Measurements from ENCODE around the gene RNF214.
"Not testable (repeated sequence)": the region's sequence is repeated elsewhere in the genome, so short reads cannot be mapped to it uniquely, and the experiment has no call there.

RNF214 gene

DNA sequence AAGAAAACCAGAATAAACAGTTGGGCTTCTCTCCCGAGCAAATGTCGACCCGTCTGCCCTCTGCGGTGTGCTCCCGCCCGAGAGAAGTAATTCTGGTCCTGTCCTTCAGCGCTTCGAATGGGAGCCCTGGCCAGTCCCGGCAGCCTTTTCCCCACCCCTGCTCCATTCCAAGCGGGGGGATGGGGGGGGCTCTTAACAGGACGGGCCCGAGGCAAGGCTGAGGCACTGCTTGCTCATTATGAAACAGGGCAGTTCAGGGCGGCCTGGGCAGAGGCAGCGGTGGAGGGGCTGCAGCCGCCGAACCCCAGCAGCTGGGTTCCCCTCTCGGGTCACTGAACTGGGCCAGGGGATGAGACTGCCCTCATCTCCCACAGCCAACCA lies 67.8 kb downstream of the RNF214 start:
- no peak for DNase-seq (ENCODE audit: low read depth, low spot score)
- H3K4me3 ChIP-seq (ENCODE audit: low read length): no peak overlapping the region

DNA sequence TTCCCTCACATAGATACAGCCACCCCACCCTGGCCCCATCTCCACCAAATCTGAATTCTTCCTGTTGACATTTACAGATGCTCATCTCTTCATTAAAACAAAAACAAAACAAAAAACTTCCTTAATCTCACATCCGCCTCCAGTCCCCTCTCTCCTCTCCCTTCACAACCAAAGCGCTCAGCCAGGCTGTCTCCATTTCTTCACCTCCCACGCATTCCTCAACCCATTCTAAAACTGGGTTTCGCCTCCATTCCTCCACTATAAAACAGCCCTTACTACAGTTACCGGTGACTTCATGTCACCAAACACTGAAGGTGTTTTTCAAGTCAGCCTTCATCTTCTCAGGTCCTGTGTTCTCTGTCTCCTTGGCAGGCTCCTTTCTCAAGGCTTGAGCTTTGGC lies 68.3 kb downstream of the RNF214 start:
- DNase-seq (ENCODE audit: low read depth, low spot score): no peak
- no peak overlapping the region for H3K4me3 ChIP-seq (ENCODE audit: low read length)

DNA sequence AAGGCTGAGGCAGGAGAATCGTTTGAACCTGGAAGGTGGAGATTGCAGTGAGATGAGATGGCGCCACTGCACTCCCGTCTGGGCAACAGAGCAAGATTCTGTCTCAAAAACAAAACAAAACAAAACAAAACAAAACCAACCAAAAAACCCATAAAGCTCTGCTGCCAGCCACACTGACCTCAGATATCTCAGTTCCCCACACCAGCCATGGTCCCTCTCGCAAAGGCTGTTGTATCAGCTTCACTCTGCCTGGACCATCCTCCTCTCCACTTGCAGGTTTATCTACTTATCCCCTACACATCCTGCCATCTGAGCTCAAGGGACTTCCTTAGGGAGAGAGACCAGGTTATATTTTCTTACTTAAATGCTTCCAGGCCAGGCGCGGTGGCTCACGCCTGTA lies 69.8 kb downstream of the RNF214 start:
- H3K4me3 ChIP-seq (ENCODE audit: low read length): no peak overlapping the region
- no peak for DNase-seq (ENCODE audit: low read depth, low spot score)

DNA sequence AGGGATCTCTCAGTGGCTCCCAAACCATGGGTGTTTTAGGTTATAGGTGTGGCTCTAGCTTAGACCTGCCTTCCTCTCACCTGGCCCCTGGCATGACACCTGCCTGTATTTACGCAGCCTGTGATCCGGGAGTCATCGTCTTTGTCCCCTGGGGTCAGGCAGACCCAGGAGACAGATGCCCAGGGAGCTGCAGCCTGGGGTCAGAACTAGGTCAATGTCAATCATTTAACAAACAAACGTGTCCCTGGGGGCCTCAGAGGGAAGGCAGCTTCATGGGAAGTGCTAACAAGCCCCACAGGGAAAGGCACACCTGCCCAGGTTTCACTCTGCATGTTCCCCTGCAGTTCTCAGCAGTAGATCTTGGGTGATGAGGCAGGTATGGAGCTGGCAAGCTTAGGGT lies 70.6 kb downstream of the RNF214 start:
- DNase-seq (ENCODE audit: low read depth, low spot score): no peak
- no peak overlapping the region for H3K4me3 ChIP-seq (ENCODE audit: low read length)

DNA sequence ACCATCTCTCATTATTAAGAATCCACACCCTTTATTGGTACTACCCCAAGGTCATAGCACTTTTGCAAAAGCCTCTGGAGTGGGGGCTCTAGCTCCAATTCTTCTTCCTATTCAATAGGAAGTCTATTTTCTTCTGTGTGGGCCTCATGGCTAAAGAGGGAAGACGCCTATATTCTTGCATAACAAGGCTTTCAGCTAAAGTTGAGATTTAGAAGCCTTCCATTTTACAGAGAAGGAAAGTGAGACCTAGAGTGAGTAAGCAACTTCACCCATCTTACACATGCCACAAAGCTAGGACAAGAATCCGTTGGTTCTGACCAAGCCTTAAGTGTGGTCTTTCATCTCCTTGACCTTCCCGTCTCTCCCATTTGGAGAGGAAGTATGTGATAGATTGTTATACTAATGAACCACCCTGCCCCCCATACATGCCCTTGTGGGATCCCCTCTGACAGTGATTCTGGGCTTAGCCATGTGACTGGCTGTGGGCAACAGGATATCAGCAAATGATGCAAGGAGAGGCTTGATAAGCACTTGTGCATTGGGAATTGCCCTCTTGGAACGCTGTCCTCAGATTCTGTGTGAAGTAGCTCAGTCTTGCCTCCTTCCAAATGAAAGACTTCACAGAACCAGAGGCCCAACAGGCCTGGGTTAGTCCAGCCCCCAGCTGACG lies 71.3 kb downstream of the RNF214 start:
- no peak for DNase-seq (ENCODE audit: low read depth, low spot score)

DNA sequence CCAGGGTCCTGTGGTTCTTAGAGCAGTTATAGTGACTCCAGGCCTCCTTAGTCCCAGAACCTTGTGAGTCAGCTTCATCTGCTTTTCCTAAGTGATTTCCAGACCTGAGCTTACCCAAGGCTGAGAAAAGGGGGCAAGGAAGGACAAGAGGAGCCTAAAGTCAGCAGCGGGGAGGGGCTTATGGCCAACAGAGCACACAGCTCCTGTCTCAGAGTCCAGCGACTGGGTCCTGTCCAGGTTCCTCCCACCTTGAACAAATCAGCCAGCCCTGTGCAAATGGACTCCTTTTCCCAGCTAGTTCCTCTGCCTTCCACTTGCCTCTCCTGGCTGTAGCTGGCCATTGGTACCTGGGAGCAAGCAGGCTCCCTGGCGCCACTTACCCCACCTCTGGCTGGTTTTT lies 72.7 kb downstream of the RNF214 start:
- no peak for DNase-seq (ENCODE audit: low read depth, low spot score)
- H3K4me3 ChIP-seq (ENCODE audit: low read length): no peak overlapping the region

More for the DNA sequence above, 71.3 kb downstream of the RNF214 start:
- no peak overlapping the region for H3K4me3 ChIP-seq (ENCODE audit: low read length)

DNA sequence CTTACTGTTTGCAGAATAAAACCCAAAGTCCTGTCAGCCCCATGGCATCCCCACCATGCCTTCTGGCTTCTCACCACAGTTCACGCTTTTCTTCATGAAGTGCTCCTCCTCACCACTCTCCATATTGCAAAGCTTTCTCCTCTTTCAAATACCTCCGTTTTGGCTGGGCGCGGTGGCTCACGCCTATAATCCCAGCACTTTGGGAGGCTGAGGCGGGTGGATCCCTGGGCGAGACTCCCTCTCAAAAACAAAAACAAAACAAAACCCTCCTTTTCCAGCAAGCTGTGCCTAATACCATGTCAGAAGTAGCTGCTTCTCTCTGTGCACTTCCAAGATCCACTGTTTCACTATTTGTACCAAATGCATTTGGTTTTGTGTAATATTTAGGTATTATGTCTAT lies 76.8 kb downstream of the RNF214 start:
- no peak overlapping the region for H3K4me3 ChIP-seq (ENCODE audit: low read length)
- DNase-seq (ENCODE audit: low read depth, low spot score): no peak

DNA sequence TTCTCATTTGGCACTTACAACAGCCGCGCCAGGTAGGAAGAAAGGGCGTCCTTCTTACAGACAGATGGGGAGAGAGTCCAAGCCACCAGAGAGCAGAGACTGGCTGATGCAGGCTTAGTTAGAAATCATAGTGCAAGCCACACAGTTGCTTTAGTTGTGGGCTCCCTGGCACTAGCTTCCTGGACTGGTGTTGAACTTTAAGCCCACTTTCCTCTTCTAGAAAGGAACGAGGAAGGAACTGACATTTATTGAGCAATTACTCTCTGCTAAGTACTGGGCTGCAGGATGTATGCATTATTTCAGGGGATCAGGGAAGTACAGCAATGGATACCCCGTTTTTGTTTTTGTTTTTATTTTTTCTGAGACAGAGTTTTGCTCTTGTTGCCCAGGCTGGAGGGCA lies 80.6 kb downstream of the RNF214 start:
- no peak overlapping the region for H3K4me3 ChIP-seq (ENCODE audit: low read length)
- DNase-seq (ENCODE audit: low read depth, low spot score): no peak

DNA sequence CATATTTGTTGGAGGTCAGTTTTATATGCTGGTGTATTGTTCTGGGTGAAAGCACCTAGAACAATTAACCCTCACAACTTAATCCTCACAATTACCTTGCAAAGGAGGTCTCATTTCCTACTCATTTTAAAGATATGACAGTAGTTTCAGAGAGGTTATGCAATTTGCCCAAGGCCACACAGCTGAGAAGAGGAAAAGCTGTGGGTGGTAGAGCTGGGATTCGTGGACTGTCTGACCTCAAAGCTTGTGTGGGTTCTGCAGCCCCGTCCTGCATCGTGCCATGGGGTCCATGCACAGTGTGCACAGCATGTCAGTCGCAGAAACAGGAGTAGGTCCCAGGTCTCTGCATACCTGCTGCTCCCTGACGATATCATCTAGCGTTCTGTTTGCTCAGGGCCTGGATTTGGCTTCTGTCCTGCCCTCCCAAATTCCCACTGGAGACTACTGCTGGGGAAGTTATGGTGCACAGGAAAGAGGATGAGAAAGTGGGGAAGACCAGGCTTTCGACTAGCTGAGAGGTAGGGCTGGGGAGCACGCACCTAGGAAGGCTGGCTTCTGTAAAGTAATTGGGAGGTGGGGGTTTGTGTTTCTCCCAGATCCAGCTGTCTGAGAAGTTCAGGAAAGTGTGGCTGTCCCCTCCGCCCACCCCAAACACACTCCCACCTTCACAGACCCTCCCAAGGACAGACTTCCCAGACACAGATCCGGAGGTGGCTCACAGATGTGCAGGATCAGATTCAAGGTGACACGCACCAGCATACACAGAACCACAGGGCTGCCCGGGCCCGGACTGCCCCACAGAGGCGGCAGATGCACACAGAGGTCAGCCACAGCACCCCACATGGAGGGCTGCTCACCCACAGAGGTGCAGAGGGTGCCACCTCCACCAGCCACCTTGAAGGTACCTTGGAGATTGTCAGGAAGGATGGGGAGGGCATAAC lies 81.6 kb downstream of the RNF214 start:
- DNase-seq (ENCODE audit: low read depth, low spot score): no peak
- H3K4me3 ChIP-seq (ENCODE audit: low read length): no peak overlapping the region

DNA sequence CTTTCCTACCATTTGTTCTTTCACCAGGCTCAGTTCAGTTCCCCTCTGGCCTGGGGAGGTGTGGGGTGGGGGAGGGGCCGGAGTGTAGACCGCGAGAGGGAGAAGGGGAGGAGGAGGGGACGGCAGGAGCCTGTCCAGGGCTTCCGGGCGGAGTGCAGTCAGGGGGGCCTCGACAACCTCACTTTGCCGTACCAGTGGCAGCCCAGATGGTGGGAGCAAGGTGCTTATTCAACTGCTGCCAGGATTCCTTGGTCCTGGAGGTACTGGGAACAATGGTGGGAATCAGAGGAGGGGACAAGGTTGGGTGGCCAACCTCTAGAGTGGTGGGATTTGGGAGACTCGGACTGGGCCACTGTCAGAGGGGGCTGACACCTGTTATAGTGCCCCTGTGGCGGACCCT lies 82.4 kb downstream of the RNF214 start:
- no peak for DNase-seq (ENCODE audit: low read depth, low spot score)
- H3K4me3 ChIP-seq (ENCODE audit: low read length): no peak overlapping the region

DNA sequence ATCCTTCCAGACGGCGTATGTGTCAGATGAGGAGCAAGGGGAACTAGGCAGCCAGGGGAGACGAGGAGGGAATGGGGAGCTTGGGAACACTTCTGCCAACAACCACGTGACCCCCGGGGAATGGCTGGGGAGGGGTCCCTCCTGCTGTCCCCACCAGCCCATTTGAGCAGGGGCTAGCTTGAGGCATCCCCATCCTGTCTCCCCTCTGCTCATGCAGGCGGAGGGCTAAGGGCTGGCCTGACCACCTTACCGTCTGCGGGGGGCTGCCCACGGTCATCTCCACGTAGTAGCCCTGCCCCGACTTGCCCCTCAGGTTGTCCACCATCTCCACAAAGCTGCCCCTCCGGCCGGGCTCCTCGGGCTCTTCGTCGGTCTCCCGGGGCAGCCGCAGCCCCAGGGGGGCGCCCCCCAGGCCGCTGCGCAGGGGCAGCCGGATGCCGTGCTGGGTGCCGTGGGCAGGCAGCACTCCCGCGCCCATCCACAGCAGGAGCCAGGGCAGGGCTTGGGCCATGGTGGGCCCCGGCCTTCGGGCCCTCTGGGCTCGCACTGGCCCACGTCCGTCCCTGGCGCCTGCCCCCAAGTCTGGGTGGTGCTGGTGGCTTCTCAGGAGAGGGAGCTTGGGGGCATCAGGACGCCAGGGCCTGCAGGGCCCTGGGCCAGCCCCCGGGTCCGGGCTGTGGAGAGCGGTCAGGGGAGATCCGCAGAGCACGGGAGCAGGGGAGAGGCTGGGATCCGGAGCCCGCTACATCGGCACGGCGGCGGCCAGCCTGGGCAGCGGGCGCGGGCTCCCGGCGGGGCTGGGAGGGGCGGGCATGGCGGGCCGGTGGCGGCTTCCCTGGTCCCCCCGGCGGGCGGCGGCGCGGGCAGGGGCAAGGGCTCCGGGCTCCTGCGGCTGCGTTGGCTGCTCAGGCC lies 83.1 kb downstream of the RNF214 start:
- no peak for DNase-seq (ENCODE audit: low read depth, low spot score)
- no peak overlapping the region for H3K4me3 ChIP-seq (ENCODE audit: low read length)

DNA sequence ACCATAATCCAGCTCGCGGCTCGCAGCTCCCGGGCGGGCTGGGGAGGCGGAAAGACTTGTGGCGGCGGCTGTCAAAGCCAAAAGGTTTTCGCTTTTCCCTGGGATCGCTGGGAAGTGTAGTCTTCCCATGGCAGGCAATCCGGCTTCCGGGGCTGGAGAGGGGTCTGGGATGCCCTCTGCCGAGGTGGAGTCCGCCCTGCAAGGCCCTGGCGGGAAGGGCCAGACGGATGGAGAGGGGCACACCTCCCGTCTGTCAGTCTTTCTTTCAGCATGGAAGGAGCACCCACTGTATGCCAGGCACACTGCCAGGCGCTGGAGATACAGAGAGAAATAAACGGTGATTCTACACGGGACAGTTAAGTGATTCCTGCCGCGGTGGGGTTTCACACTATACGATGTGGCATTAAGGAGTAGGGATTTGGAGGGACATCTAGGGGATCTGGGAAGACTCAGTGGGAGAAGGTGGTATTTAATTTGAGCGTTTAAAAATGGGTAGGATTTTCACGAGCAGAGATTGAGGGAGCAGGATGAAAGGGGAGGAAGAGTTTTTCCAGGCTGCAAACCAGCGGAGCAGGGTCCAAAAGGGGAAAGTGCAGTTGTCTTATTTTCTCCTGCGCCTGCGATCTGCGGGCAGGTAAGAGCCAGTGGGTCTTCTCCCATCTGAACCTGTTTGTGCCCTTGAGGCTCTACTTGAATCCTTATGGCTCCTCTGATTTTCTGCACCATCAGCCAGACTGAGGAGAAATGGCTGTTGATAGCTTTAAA lies 83.9 kb downstream of the RNF214 start, which contains the start of gene BACE1:
TSS of gene BACE1 (minus strand) at position 60 of the 765 bp plus-strand sequence. CDS start 461 bp downstream, outside the sequence.
- DNase-seq (ENCODE audit: low read depth, low spot score): no peak
- no peak within 1 kb of the TSS for H3K4me3 ChIP-seq (ENCODE audit: low read length)

DNA sequence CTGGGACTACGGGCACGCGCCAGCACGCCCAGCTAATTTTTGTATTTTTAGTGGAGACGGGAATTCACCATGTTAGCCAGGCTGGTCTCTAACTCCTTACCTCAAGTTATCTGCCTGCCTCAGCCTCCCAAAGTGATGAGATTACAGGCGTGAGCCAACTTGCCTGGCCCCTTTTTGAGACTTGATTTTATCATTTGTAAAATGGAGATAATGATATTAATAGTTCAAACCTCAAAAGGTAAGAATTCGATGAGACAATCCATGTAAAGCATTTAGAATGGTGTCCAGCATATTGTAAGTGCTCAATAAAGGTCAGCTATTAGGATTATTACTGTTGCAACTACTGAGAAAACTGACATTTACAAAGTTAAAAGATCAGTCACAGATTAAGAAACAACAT lies 86.3 kb downstream of the RNF214 start:
- DNase-seq (ENCODE audit: low read depth, low spot score): no peak
- H3K4me3 ChIP-seq (ENCODE audit: low read length): no peak overlapping the region

DNA sequence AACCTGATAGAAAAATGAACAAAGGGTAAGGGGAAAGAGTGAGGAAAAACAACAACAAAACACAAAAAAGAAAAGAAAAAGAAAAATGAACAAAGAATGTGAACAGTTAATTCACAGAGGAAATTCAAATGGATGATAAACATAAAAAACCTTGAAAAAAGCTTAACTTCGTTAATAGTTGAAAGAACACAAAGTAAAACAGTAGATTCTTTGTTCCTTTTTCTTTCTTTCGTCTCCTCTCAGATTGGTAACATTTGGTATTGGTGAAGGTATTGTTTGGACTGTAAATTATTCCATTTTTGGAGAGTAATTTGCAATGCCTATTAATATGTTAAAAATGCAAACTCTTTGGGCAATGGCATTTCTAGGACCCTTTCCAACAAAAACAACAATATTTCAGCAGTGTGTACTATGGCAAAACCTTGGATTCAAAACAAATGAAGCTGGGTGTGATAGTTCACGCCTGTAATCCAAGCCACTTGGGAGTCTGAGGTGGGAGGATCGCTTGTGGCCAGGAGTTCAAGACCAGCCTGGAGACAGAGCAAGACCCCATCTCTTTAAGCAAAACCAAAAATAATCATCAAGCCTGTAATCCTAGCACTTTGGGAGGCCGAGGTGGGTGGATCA lies 86.9 kb downstream of the RNF214 start:
- DNase-seq (ENCODE audit: low read depth, low spot score): no peak
- H3K4me3 ChIP-seq (ENCODE audit: low read length): no peak overlapping the region

DNA sequence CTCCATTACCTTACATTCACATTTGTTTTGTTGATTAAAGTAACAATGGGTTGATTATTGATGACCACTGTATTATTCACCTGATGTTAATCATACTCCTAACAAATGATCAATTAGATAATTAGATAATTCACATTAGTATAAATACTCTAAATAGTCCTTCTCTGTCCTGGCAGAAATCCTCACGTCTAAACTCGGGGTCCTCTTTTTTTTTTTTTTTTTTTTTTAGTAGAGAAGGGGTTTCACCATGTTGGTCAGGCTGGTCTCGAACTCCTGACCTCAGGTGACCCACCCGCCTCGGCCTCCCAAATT lies 94.7 kb downstream of the RNF214 start:
- not testable (repeated sequence) for DNase-seq (ENCODE audit: low read depth, low spot score)
- H3K4me3 ChIP-seq (ENCODE audit: low read length): peak overlapping the region; percentile 81

DNA sequence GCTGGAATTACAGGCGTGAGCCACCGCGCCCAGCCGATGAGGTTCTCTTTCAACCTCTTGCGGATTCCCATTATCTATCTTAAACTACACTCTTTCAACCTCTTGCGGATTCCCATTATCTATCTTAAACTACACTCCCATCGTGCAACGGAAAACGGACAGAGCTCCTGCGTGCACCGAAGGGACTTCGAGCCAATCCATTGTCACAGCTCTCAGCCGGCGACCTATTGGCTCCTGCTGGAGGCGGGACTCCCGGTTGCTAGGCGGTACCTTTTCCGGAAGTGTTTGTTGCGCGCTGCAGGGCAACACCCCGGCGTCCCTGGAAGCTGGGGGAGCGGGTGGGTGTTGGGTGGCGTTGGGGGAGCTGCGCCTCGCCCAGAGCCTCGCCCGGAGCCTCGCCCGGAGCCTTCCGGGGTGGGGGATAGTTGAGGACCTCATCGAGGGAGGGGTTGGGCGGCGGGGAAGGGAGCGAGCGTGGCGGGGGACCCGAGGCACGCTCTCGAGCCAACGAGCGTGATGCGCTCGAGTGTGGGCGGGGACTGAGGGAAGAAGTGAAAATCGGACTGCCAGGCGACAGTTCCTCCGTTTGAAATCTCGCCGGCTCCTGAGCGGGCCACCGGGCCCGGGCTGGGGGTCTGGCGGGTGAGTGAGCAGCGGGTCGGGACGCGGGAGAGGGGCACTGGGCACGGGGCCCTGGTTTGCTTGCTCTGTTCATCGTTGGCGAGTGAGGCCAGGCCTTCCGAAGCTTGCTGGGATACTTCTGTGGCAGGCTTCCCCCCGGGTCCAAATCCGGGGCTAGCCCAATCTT lies 95.3 kb downstream of the RNF214 start, which contains the start of gene CEP164:
TSS of gene CEP164 (plus strand) at position 288 of the 808 bp plus-strand sequence. CDS start 10,733 bp downstream, outside the sequence.
- peak; percentile 94 for DNase-seq (ENCODE audit: low read depth, low spot score)
- peak within 1 kb of the TSS; percentile 81 for H3K4me3 ChIP-seq (ENCODE audit: low read length)

DNA sequence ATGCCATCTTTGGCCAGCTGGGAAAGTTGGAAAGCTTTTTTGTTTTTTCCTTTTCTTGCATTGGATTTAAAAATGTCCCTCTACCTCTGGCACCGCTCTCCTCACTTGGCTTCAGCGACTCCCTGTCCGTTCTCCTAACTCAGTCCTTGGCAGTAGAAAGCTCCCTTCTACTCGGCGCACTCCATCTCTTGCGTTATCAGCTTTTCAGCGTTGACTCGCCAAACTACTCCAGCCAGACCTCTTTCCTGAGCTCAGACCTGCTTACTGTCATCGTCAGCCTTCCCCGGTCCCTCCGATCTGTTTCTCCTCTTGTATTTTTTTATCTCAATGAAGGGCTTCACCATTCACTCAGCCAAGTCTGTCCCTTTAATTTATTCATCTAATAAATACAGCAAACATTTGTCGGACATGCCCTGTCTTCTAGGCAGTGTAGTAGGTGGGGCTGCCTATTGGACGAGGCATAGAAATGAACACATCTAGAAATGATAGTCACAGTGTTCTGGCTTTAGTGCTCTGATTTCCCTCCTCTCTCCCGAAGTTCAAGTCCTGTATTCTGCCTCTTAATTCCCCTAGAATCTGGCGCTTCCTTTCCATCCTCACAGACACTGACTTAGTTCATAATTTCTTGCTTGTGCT lies 96.0 kb downstream of the RNF214 start:
- no peak for DNase-seq (ENCODE audit: low read depth, low spot score)
- H3K4me3 ChIP-seq (ENCODE audit: low read length): peak overlapping the region; percentile 81
